Measurements from ENCODE around the gene MARCHF11. TPM values are rescaled to one million over a fixed set of nuclear protein-coding genes. Genes with fewer than 3 reads are reported as not detected.

Gene MARCHF11
- total RNA-seq, 1 experiment from 2014 or later = not detected

- DNase-seq (ENCODE audit: low read depth) = peak; percentile 14
Observed at GRCh38 chr5:16051246-16051755, 128.3 kb downstream of the MARCHF11 start.

GRCh38 chr5:16050414-16050813, 129.2 kb downstream of the MARCHF11 start:
- no peak for DNase-seq (ENCODE audit: low read depth)

- DNase-seq (ENCODE audit: low read depth) = no peak
Observed at GRCh38 chr5:16049761-16050160, 129.8 kb downstream of the MARCHF11 start.

- no peak for DNase-seq (ENCODE audit: low read depth)
Observed at GRCh38 chr5:16048132-16048531, 131.5 kb downstream of the MARCHF11 start.

- DNase-seq (ENCODE audit: low read depth) = no peak
Observed at GRCh38 chr5:16043349-16043965, 136.1 kb downstream of the MARCHF11 start.

GRCh38 chr5:16037121-16037845, 142.3 kb downstream of the MARCHF11 start:
- DNase-seq (ENCODE audit: low read depth) = no peak

DNA sequence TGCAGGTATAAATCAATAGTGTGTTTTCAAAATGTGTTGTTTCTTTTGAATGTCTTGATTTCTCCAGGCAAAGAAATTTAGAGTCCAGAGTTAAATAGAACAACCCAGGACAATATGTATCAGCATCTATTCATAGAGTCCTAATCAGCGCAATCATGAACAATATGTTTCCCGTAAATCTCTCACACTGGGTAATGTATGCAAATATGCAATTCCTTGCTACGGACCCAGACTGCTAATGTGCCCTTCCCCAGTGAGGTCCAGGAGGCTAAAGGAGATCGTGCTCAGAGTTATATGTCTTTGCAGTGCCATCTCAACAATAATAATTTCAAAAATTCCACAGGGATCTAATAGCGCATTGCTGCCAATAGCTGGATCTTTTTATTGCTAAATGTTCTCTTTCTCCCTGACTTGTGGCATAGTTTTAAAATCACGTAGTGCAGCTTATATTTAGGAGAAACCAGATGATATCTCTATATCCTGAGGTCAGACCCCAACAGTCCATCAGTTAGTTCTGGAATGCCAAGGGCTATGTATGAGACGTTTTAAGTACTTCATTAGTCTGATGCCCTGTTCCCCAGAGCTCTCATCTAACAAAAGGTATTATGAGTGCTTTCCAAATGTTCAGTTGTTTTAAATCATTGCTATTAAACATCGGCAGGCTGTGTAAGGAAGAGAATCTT, 145.1 kb downstream of the MARCHF11 start:
- no peak for DNase-seq (ENCODE audit: low read depth)

- no peak for DNase-seq (ENCODE audit: low read depth)
Observed at GRCh38 chr5:16033187-16033925, 146.2 kb downstream of the MARCHF11 start.

- DNase-seq (ENCODE audit: low read depth) = no peak
Observed at GRCh38 chr5:16028708-16029107, 150.9 kb downstream of the MARCHF11 start.

DNA sequence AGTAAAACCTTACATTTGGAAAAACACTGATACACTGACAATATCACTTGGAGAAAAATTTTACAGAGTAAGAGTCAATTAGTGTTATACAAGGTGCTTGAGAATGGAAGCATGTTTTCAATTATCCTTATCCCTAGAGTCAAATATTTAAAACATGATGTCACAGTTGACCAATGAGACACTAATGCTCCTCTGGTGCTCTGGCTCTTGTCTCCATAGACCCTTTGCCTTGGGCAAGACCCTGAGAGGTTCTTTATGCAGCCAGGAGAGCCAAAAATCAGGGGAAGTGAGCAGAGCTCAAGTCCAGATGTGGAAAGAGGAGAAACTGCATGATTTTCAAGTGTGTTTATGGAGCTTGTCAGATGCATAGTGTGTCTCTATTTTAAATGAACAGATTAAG, 153.9 kb downstream of the MARCHF11 start:
- DNase-seq (ENCODE audit: low read depth) = no peak

- no peak for DNase-seq (ENCODE audit: low read depth)
Observed at GRCh38 chr5:16018970-16019369, 160.6 kb downstream of the MARCHF11 start.

- DNase-seq (ENCODE audit: low read depth) = no peak
Observed at GRCh38 chr5:16017720-16018119, 161.9 kb downstream of the MARCHF11 start.

All from LHCN-M2 (cell line).